K562 (cell line): ENCODE data around the gene MRPL9. TPM values are rescaled to one million over a fixed set of nuclear protein-coding genes. Genes with fewer than 3 reads are reported as not detected.

ENCODE experiments used
- ATAC-seq: fragments of 200-7000 bp; cut with Tn5 transposase; 3 replicates; pipeline ENCODE4 v1.9.1; 2020; ENCODE audit warnings: moderate library complexity
- BruUV-seq: library from RNA; stranded (reverse); fragments of 400-500 nt; replicated peaks from 2 replicates; lab custom pipeline; 2021; lab: Mats Ljungman, UMichigan
- CTCF ChIA-PET: fragments of 300-600 bp; formaldehyde crosslinking; extraction: SDS; loops from one replicate; lab custom pipeline; 2021; ENCODE audit warnings: low intra/inter-chr PET ratio; lab: Yijun Ruan, JAX
- POLR2A ChIA-PET: fragments of 300-600, 350-650 bp; sonication (Branson Sonifier 250); formaldehyde crosslinking; extraction: SDS; loops from one replicate; lab custom pipeline; 2021; ENCODE audit warnings: antibody characterized with exemption, inconsistent platforms; lab: Yijun Ruan, JAX
- DNase-seq, 4 experiments: peaks; one replicate each; pipeline versions ENCODE4 v3.0.0 to v3.0.0-alpha.2; 2011 to 2018; ENCODE audit warnings: low spot score in 3 of 4, mixed read lengths in 3 of 4; ENCODE audit errors: extremely low read depth in 1 of 4
- FAIRE-seq: peaks from 2 replicates; lab custom pipeline; 2011; peaks lifted over from hg19 to GRCh38; lab: Jason Lieb, UNC
- H2AFZ ChIP-seq: 2 replicates; pipeline ENCODE4 v1.6.0; 2011; ENCODE audit warnings: low read depth, low read length, control low read depth, inconsistent platforms
- H3K27ac ChIP-seq: fragments of 200-600 bp; 3 replicates; pipeline ENCODE4 v1.8.0; 2011; ENCODE audit warnings: low read depth, mild to moderate bottlenecking, control low read depth, inconsistent platforms, low read length, moderate library complexity, mixed read lengths; ENCODE audit errors: extremely low read depth
- H3K27me3 ChIP-seq, 2 experiments: fragments of 300-600 bp in 1 of 2; 2 replicates in 1 of 2; 3 replicates in 1 of 2; pipeline versions ENCODE4 v1.6.0 to v1.8.0; 2011; ENCODE audit warnings: inconsistent platforms in 2 of 2, low read length in 2 of 2, mild to moderate bottlenecking in 1 of 2, mixed read lengths in 1 of 2, moderate library complexity in 1 of 2; ENCODE audit not compliant: control insufficient read depth in 2 of 2, insufficient read depth in 2 of 2
- H3K36me3 ChIP-seq: fragments of 300-600 bp; 3 replicates; pipeline ENCODE4 v1.8.0; 2011; ENCODE audit warnings: mild to moderate bottlenecking, low read length, inconsistent platforms; ENCODE audit not compliant: control insufficient read depth, insufficient read depth
- H3K4me1 ChIP-seq, 2 experiments: fragments of 200-600 bp in 1 of 2; replicated peaks in 1 of 2; 2 replicates in 1 of 2; 3 replicates in 1 of 2; pipeline versions ENCODE4 v1.5.1 to v1.8.0; 2011; ENCODE audit warnings: inconsistent platforms in 2 of 2, low read length in 2 of 2, mild to moderate bottlenecking in 1 of 2, mixed read lengths in 1 of 2, moderate library complexity in 1 of 2; ENCODE audit not compliant: control insufficient read depth in 2 of 2, insufficient read depth in 2 of 2
- H3K4me2 ChIP-seq: 2 replicates; pipeline ENCODE4 v1.6.1; 2011; ENCODE audit warnings: low read length, control low read depth, inconsistent platforms, mixed read lengths; ENCODE audit not compliant: insufficient read depth
- H3K4me3 ChIP-seq: fragments of 200-600 bp; sonication (generic), shearing (Covaris generic); 2 replicates; pipeline ENCODE4 v1.5.1; 2016; ENCODE audit warnings: control low read depth, inconsistent platforms
- H3K79me2 ChIP-seq: fragments of 200-600 bp; 3 replicates; pipeline ENCODE4 v1.8.0; 2011; ENCODE audit warnings: low read length, inconsistent platforms; ENCODE audit not compliant: control insufficient read depth, insufficient read depth
- H3K9ac ChIP-seq, 2 experiments: 2 replicates each; pipeline versions ENCODE4 v1.6.0 to v1.6.1; 2011; ENCODE audit warnings: low read depth in 2 of 2, low read length in 2 of 2, control low read depth in 1 of 2, inconsistent platforms in 1 of 2, mild to moderate bottlenecking in 1 of 2, mixed read lengths in 1 of 2; ENCODE audit not compliant: insufficient read depth in 1 of 2
- H3K9me1 ChIP-seq: one replicate; pipeline ENCODE4 v1.6.0; 2011; ENCODE audit warnings: inconsistent platforms, mild to moderate bottlenecking, low read length, moderate library complexity; ENCODE audit not compliant: control insufficient read depth, insufficient read depth
- H3K9me3 ChIP-seq: replicated peaks from 2 replicates; pipeline ENCODE4 v1.5.1; 2011; ENCODE audit warnings: low read depth, low read length, inconsistent platforms; ENCODE audit not compliant: control insufficient read depth, insufficient read depth
- H4K20me1 ChIP-seq: replicated peaks from 2 replicates; pipeline ENCODE4 v1.6.1; 2011; ENCODE audit warnings: low read length, inconsistent platforms, mixed read lengths; ENCODE audit not compliant: control insufficient read depth, insufficient read depth
- ATF4 ChIP-seq: fragments of 450-650 bp; formaldehyde crosslinking; IDR thresholded peaks from 2 replicates; pipeline ENCODE4 v1.4.0; 2022; ENCODE audit warnings: mild to moderate bottlenecking, moderate library complexity
- CHAMP1 ChIP-seq: fragments of 450-650 bp; IDR thresholded peaks from 2 replicates; pipeline ENCODE4 v1.6.1; 2016; ENCODE audit warnings: mild to moderate bottlenecking
- E2F1 ChIP-seq: sonication (generic); formaldehyde crosslinking; IDR thresholded peaks from 2 replicates; pipeline ENCODE4 v1.8.1; 2023; ENCODE audit warnings: mild to moderate bottlenecking, missing genetic modification reagents, moderate library complexity
- ETS2 ChIP-seq: IDR thresholded peaks from 2 replicates; pipeline ENCODE4 v1.6.1; 2016; ENCODE audit warnings: borderline replicate concordance, missing genetic modification characterization, mild to moderate bottlenecking, moderate library complexity, missing compliant biosample characterization; ENCODE audit not compliant: poor library complexity, severe bottlenecking
- EZH2 ChIP-seq: IDR thresholded peaks from 2 replicates; pipeline ENCODE4 v1.6.1; 2012; ENCODE audit warnings: low read depth, mild to moderate bottlenecking, inconsistent platforms, low read length, borderline replicate concordance
- FOXK2 ChIP-seq, 2 experiments: fragments of 450-650 bp; IDR thresholded peaks in 1 of 2; conservative IDR thresholded peaks in 1 of 2; 2 replicates each; pipeline ENCODE4 v1.6.1; 2016; ENCODE audit warnings: low read depth in 2 of 2, mild to moderate bottlenecking in 1 of 2
- GMEB1 ChIP-seq: fragments of 250-450 bp; sonication (Bioruptor Pico); IDR thresholded peaks from 2 replicates; pipeline ENCODE4 v1.4.0; 2020; ENCODE audit warnings: mild to moderate bottlenecking
- NONO ChIP-seq, 2 experiments: fragments of 200-400 bp in 1 of 2; fragments of 450-650 bp in 1 of 2; formaldehyde crosslinking in 1 of 2; IDR thresholded peaks; 2 replicates each; pipeline ENCODE4 v1.6.1; 2017; ENCODE audit warnings: low read depth in 2 of 2, mild to moderate bottlenecking in 2 of 2, moderate library complexity in 2 of 2, low read length in 1 of 2
- SAP30 ChIP-seq: fragments of 200-600 bp; sonication (generic); IDR thresholded peaks from 2 replicates; pipeline ENCODE4 v1.6.1; 2012; ENCODE audit warnings: borderline replicate concordance, low read depth, mild to moderate bottlenecking, moderate library complexity, low read length, control low read depth, inconsistent platforms; ENCODE audit not compliant: insufficient read depth, poor library complexity, severe bottlenecking
- THAP12 ChIP-seq: fragments of 250-450 bp; sonication (Bioruptor Pico); IDR thresholded peaks from 2 replicates; pipeline ENCODE4 v1.9.0; 2021; ENCODE audit warnings: mild to moderate bottlenecking, inconsistent platforms
- ZBTB8A ChIP-seq: fragments of 450-650 bp; IDR thresholded peaks from 2 replicates; pipeline ENCODE4 v1.6.1; 2018; ENCODE audit warnings: mild to moderate bottlenecking, moderate library complexity; ENCODE audit not compliant: partially characterized antibody
- ZFPM2 ChIP-seq: fragments of 250-450 bp; sonication (Bioruptor Pico); IDR thresholded peaks from 2 replicates; pipeline ENCODE4 v1.5.1; 2022; ENCODE audit warnings: mild to moderate bottlenecking
- ZNF764 ChIP-seq: fragments of 250-450 bp; sonication (Bioruptor Pico); IDR thresholded peaks from 2 replicates; pipeline ENCODE4 v1.4.0; 2020; ENCODE audit warnings: low read depth, mild to moderate bottlenecking, moderate library complexity
- WGBS: fragments of 100-300 bp; shearing (Covaris generic); methylation state at CpG from one replicate; pipeline ENCODE4 v1.1.6; 2016; ENCODE audit warnings: low coverage, mixed read lengths; ENCODE audit not compliant: insufficient coverage; ENCODE audit errors: missing lambda C conversion rate; 5-methylcytosine and 5-hydroxymethylcytosine counted together
- in situ Hi-C: fragments of 300-500 bp; cut with MboI; formaldehyde crosslinking; loops from 4 replicates; pipeline ENCODE4 v1.15.0; 2018; ENCODE audit warnings: inconsistent platforms, mixed read lengths
- intact Hi-C: fragments of 100-400 bp; cut with micrococcal nuclease; formaldehyde crosslinking; loops from 2 replicates; pipeline ENCODE4 v1.14.2; 2022
- polyA plus RNA-seq, 8 experiments: library from polyadenylated mRNA; depleted of rRNA in 4 of 8; stranded (reverse) in 5 of 8; unstranded in 3 of 8; fragments of >200 nt; fragmentation: Nextera tagmentation in 2 of 8; fragmentation: Illumina TruSeq in 1 of 8; extraction: Ambion mirVana in 2 of 8; extraction: Trizol in 1 of 8; gene quantifications; 2 replicates each; pipeline versions ENCODE4 v1.2.1 to v1.2.3, GENCODE V29; 2011 to 2014; ENCODE audit warnings: inconsistent platforms in 1 of 8, missing spikeins in 1 of 8
- total RNA-seq, 7 experiments: library from RNA; depleted of rRNA in 6 of 7; stranded (reverse); fragments of >200 nt in 6 of 7; fragmentation: Illumina TruSeq in 2 of 7; extraction: Trizol in 2 of 7; gene quantifications; 2 replicates each; pipeline versions ENCODE4 v1.2.1 to v1.2.3, GENCODE V29; 2011 to 2021; ENCODE audit warnings: low replicate concordance in 1 of 7

The MRPL9 gene
- total and polyA plus RNA-seq, 9 of the 15 experiments (the other 6 are each of a cell fraction or from before 2014, with no cell fraction given): 38.0 to 162 (median 111) TPM

GRCh38 chr1:151787689-151788088 lies 24.4 kb upstream of the MRPL9 start:
- in situ Hi-C loops: no loop called here
- FAIRE-seq (no peak), DNase-seq (no peak)
- TF ChIP-seq FOXK2 (conservative IDR thresholded peaks at IDR 0.05 in 1 of 2, IDR thresholded peaks at IDR 0.05 in 1 of 2; ENCODE audit: low read depth in 2 of 2) (no peak), ZFPM2 (CRISPR knock-in tag) (no peak), ETS2 (tag) (no peak), ZBTB8A (no peak), ATF4 (CRISPR knock-in tag) (no peak), NONO (IDR thresholded peaks at IDR 0.05; ENCODE audit: low read depth in 2 of 2, low read length in 1 of 2) (no peak), THAP12 (CRISPR knock-in tag) (no peak), SAP30 (no peak), CHAMP1 (no peak), EZH2 (no peak), E2F1 (CRISPR knock-in tag) (no peak), ZNF764 (CRISPR knock-in tag) (no peak), GMEB1 (CRISPR knock-in tag) (no peak)

More at GRCh38 chr1:151787689-151788088, 24.4 kb upstream of the MRPL9 start:
- BruUV-seq: no TSS peak
- no peaks in the 10 kb centered on the region for H3K9me1 ChIP-seq
- intact Hi-C loops: no loop called here
- H3K4me1 ChIP-seq: peaks cover 13 to 20% of the 10 kb centered on the region in 2 experiments
- ChIA-PET POLR2A (interaction anchor here (2.6 to 3.9 kb wide), 2 partner anchors 9 to 13 kb away, joined by 7 to 15 read pairs; no protein-coding TSS in a partner anchor), CTCF (no interaction called here)
- H2AFZ ChIP-seq: no peak overlapping the region
- H3K79me2 ChIP-seq: no peaks in the 10 kb centered on the region; the same call in 2 of the 3 replicates
- no peak overlapping the region for H3K4me2 ChIP-seq
- ATAC-seq: no peak
- no peaks in the 10 kb centered on the region for H3K27me3 ChIP-seq
- no peak overlapping the region for H3K9ac ChIP-seq
- no peaks in the 10 kb centered on the region for H4K20me1 ChIP-seq
- no peaks in the 10 kb centered on the region for H3K9me3 ChIP-seq
- 65% methylated on average over 2 of the region's 3 CpGs for WGBS
- H3K36me3 ChIP-seq: no peaks in the 10 kb centered on the region
- no peak overlapping the region for H3K4me3 ChIP-seq
- no peak overlapping the region for H3K27ac ChIP-seq
